GM08714 (cell line): ENCODE data around the gene SMIM13.

ENCODE experiments used
- H3K4me3 ChIP-seq: fragments of 200-500 bp; sonication (Bioruptor generic); 2 replicates; pipeline ENCODE4 v1.5.1; 2014; ENCODE audit warnings: mild to moderate bottlenecking, low read length, inconsistent platforms
- ZNF274 ChIP-seq: IDR thresholded peaks from 2 replicates; pipeline ENCODE4 v1.6.1; 2012; ENCODE audit warnings: mild to moderate bottlenecking, low read depth, low read length

The SMIM13 gene

DNA sequence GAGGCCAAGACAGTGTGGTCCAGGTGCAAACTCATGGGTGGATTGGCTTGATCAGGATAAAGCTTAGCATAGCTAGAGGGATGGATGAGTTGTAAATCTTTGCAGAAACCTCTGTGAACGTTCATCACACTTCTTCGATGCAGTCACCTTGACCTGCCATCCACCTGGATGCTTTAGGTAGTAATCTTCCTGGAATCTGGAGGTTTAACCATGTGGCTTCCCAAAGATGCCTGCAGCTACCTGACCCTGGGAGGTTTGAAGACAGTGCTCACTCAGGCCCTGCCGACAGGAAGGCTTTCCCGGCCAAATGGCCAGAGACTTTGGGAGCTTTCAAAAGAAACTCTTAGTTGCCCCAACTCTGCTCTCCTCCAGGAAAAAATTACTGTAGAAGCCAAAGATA, 73.3 kb downstream of the SMIM13 start:
- no peak for TF ChIP-seq ZNF274
- H3K4me3 ChIP-seq: no peak overlapping the region

DNA sequence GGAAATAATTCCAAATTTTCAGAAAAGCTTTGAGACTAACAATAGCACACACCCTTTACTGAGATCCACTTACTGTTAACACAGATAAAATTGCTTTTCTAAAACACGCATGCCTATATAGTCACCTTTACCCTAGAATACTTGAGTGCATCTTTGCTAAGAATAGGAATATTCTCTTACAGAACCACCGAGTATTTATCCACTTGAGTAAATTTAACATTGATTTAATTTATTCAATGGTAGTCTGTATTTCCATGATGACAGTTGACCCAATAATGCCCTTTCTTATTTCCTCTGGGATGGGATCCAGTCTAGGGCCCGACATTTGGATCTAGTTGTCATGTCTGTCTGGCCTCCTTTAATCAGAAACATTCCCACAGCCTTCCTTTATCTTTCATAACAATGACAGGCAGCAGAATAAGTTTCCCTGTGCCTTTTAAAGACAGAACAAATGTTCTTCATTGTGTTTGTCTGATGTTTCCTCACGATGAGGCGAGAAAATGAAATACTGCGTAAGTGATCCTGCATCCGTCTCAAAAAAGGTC, 74.5 kb downstream of the SMIM13 start:
- no peak overlapping the region for H3K4me3 ChIP-seq
- TF ChIP-seq ZNF274: no peak

DNA sequence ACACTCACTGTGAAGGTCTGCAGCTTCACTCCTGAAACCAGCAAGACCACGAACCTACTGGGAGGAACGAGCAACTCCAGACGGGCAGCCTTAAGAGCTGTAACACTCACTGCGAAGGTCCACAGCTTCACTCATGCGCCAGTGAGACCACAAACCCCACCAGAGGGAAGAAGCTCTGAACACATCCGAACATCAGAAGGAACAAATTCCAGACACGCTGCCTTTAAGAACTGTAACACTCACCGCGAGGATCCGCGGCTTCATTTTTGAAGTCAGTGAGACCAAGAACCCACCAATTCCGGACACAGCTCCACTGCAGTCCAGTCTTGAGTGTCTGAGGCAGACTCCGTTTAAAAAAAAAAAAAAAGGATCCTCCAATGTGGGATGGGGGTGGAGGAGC, 78.3 kb downstream of the SMIM13 start:
- TF ChIP-seq ZNF274: no peak
- no peak overlapping the region for H3K4me3 ChIP-seq

DNA sequence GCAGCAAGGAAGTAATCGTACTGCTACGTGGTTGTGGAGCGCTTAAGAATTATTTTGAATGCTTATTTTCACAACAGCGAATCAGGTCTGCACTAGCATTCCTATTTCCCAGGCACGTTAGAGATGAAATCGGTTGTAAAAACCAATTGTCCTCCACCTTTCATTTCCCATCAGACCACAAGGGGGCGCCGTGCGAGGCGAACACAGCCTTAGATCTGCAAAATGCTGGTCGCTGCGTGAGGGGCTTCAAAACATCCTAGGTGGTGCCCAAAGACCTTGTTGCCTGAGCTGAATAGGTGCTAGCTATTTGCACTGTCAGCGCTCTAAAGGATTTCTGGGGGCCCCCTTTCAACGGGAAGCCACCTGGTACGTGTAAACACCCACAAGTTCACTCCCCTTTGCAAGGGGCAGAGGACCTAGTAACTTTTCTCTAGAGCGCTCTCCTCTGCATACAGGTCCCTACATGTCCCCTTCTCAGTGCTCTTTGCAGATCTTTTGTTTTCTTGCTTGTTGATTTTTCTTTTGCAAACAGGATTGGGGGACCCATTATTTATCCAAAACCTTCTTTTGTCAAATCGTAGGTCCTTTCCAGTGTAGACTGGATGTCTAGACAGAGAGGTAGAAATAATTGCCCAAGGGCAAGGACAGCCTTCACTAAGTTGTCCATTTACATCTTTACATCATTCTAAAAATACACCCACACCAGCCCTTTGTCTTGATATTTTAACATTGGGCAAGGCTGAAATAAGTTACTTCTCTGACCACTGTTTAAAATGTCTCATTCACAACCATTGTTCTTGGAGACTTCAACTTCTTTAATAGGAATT, 79.1 kb downstream of the SMIM13 start:
- TF ChIP-seq ZNF274: no peak
- H3K4me3 ChIP-seq: no peak overlapping the region

DNA sequence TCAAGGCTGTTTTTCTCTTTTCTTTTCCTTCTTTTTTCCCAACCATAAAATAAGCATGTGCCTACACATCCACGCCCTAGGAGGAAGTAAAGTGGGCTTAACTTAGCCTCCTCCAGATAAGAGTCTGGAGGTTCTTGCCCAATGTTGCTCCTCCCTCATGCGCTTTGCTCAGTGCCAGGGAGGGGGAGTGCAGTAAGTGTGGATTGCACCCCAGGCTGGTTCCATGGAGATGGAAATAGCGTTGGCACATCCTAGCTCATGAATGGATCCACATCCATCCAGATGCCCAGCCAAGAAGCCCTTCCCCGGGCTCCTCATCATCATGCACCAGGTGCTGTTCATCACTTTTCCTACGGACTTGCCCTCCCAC, 80.6 kb downstream of the SMIM13 start:
- TF ChIP-seq ZNF274: no peak
- no peak overlapping the region for H3K4me3 ChIP-seq

DNA sequence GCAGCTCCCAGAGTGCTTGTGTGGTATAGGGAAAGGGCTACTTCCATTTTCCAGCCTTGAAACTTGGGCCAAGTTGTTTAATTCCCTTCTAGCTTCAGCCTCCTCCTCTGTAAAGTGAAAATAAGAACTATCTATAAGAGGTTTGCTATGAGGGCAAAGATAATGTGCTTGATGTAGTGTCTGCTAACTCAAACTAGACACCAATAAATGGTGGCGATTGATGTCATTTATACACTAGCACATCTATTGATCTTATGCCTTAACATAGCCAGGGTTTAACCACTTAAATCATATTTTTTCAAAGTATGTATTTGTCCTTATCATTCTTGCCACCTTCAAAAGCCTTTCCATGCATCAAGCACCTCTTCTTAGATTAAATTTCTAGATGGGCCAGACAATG, 83.6 kb downstream of the SMIM13 start:
- H3K4me3 ChIP-seq: no peak overlapping the region
- no peak for TF ChIP-seq ZNF274

DNA sequence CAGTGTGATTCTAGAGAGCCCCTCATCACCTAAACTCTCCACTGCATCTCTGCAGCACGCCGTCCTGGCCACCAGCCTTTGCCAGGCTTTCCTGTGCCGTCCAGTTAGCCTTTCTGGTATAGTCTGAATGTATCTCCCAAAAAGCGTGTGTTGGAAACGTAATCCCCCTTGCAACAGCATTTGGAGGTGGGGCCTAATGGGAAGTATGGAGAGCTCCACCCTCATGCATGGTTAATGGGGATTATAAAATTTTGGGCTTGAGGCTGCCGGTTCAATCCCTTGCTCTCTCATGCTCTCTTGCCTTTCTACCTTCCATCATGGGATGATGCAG, 85.4 kb downstream of the SMIM13 start:
- H3K4me3 ChIP-seq: no peak overlapping the region
- no peak for TF ChIP-seq ZNF274

DNA sequence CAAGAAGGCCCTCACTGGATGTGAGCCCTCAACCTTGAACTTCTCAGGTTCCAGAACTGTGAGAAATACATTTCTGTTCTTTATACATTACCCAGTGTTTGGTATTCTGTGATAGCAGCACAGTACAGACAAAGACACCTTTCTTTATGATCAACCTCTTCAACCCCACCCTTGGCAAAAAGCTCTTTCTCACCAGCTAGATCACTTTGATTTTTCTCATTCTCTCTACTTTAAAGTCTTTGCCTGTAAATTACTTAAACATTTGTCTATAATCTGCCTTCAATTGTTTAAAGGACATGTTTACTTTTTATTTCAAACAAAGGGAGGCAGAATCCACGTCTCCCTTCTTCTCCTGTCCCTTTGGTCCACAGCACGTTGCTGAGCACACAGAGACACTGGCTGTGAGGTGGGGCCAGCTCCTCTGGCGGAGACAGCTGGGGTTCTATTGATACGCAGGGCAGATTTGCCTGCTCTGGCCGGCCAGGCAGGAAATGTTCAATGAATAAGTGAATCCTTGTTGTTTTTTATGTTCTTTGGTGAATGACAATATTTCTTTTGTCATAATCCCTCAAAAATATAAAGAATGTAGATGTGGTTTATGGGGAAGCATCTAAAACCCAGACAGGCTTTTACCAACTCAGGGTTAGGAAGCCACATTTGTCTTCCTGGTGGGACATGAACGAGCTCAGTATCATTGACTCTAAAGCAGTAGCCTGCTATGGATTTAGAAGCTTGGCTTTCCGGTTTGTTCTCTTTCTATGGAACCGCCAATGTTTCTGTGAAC, 86.0 kb downstream of the SMIM13 start:
- no peak for TF ChIP-seq ZNF274
- no peak overlapping the region for H3K4me3 ChIP-seq

DNA sequence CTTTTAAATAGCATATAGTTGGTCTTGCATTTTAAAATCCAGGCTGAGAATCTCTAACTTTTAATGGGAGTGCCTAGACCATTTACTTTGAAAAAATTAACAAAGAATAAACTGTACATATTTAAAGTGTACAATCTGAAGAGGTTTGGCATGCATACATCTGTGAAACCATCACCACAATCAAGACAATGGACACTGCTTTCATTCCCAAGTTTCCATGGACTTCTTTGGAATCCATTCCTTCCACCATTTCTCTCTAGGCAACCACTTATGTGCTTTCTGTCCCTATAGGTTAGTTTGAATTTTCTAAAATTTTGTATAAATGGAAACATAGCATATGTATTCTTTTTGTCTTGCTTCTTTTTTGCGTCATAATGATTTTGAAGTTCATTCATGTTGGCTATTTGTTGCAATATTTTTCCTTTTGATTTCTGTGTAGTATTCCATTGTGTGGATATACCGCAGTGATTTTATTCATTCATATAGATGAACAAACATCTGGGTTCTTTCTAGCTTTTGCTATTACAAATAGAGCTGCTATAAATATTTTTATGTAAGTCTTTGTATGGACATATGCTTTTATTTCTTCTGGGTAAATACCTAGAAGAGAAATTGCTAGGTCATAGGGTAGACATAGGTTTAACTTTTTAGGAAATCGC, 88.0 kb downstream of the SMIM13 start:
- H3K4me3 ChIP-seq: no peak overlapping the region
- TF ChIP-seq ZNF274: no peak

DNA sequence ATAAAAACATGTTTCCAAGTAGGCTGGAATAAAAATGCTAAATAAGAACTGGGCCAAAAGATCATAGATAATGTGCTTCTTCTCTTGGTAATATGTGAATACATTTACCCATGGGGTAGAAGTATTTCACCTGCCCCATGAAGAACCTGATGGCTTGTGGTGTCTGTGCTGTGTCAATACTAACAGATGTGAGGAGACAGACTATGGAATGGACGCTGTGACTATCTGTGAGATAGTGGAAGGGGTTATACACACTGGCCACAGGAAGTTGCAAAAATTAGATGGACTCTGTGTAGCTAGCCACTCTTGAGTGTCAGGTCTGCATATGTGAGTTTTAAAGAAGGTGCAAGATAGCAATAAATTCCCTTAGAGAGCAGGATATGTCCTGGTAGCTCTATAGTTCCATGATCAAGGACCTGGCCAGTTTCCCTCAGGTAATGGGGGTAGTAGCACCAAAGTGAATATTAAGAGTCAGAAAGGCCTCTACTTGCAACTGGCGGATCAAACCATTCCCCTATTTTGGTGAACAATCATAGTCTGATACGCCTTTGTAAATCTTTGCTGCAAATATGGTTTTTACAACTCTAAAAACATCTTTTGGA, 90.2 kb downstream of the SMIM13 start:
- H3K4me3 ChIP-seq: no peak overlapping the region
- TF ChIP-seq ZNF274: no peak

DNA sequence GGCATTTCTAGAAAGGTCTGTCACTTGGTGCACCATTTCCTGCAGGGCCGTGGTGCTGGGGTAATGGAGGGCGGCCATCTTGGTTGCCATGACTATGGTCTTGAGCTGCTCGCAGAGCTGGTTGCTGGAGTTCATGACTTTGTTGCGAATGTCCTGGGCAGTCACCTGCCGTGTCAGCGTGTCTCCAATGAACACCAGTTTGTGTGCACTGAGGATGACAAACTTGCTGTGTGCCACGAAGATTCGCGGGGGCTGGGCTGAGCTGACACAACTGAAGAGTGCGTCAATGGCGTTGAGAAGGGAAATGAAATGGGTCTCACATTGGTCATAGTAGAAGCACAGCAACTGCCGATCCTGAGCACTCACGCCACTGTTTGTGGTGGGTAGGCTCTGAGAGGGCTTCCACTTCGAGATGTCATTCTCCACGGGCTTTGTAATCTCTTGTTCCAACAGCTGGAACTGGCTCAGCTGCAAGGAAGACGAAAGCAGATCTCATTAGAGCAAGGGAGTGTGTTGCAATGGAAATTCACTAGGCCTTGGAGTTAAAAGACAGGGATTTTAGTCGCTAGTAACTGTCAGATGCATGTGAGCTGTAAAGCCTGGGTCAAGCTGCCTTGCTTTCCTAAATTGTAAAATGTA, 91.7 kb downstream of the SMIM13 start:
- no peak for TF ChIP-seq ZNF274
- H3K4me3 ChIP-seq: no peak overlapping the region

DNA sequence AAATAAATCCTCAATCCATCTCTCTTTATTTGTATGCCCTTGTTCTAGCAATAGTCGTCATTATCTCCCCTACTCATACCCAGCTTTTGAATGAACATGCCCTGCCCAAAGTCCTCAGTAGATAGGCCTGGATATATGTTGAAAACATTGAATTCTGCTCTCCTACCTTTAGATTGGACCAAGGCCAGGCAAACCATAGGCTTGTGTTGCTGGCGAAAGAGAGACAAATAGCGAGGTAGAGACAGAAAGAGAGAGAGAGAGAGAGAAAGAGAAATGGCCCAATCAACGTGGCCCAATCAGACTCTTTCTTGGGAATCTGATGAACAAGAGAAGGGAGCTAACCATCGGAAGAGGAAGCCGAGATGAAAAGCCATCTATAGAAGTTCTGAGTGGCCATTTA, 93.7 kb downstream of the SMIM13 start:
- TF ChIP-seq ZNF274: no peak
- H3K4me3 ChIP-seq: no peak overlapping the region
